ENCODE results near the gene MYPOP. TPM values are rescaled to one million over a fixed set of nuclear protein-coding genes. Genes with fewer than 3 reads are reported as not detected.

Gene MYPOP
- total RNA-seq, 2 experiments from 2014 or later = 5.2 to 15.6 TPM

GRCh38 chr19:45935267-45935666 lies 32.9 kb upstream of the MYPOP start:
- POLR2A ChIA-PET = no interaction called here
- Histone ChIP-seq H3K27ac (ENCODE audit: low read depth, low read length, poor library complexity, severe bottlenecking) (no peak overlapping the region), H3K4me3 (ENCODE audit: low read depth, low read length, poor library complexity, severe bottlenecking) (no peak overlapping the region), H3K9me2 (ENCODE audit: insufficient read depth, low read length) (no peaks in the 10 kb centered on the region), H3K79me2 (ENCODE audit: insufficient read depth, low read depth, low read length) (no peaks in the 10 kb centered on the region), H3K4me1 (ENCODE audit: insufficient read depth, low read length, poor library complexity, severe bottlenecking) (no peaks in the 10 kb centered on the region), H4K20me1 (ENCODE audit: insufficient read depth, low read length) (no peaks in the 10 kb centered on the region), H3K4me2 (ENCODE audit: low read length) (no peak overlapping the region), H2AFZ (ENCODE audit: low read length) (no peak overlapping the region), H3K9me3 (ENCODE audit: low read length) (no peaks in the 10 kb centered on the region), H3K36me3 (ENCODE audit: insufficient read depth, low read length) (no peaks in the 10 kb centered on the region)
- TF ChIP-seq EZH2phosphoT487 (IDR thresholded peaks at IDR 0.05; ENCODE audit: borderline replicate concordance, low read depth, low read length) (no peak), CTCF (conservative IDR thresholded peaks at IDR 0.05; ENCODE audit: low read length) (no peak)
- CTCF ChIA-PET (ENCODE audit: unreplicated experiment) = no interaction called here
- intact Hi-C loops (cut with micrococcal nuclease; ENCODE audit: unreplicated experiment) = no loop called here
- no TSS peak for BruUV-seq (replicated peaks)
- no peak for DNase-seq (ENCODE audit: low spot score)

- intact Hi-C loops (cut with micrococcal nuclease; ENCODE audit: unreplicated experiment) = no loop called here
- H3K4me2 ChIP-seq (ENCODE audit: low read length) = no peak overlapping the region
- no peaks in the 10 kb centered on the region for H3K36me3 ChIP-seq (ENCODE audit: insufficient read depth, low read length)
- H4K20me1 ChIP-seq (ENCODE audit: insufficient read depth, low read length) = no peaks in the 10 kb centered on the region
- POLR2A ChIA-PET = no interaction called here
- no peaks in the 10 kb centered on the region for H3K9me2 ChIP-seq (ENCODE audit: insufficient read depth, low read length)
- no peak for DNase-seq (ENCODE audit: low spot score)
- no peak overlapping the region for H3K27ac ChIP-seq (ENCODE audit: low read depth, low read length, poor library complexity, severe bottlenecking)
- TF ChIP-seq CTCF (conservative IDR thresholded peaks at IDR 0.05; ENCODE audit: low read length) (no peak), EZH2phosphoT487 (IDR thresholded peaks at IDR 0.05; ENCODE audit: borderline replicate concordance, low read depth, low read length) (no peak)
- no peak overlapping the region for H2AFZ ChIP-seq (ENCODE audit: low read length)
- no peaks in the 10 kb centered on the region for H3K9me3 ChIP-seq (ENCODE audit: low read length)
- no peak overlapping the region for H3K4me3 ChIP-seq (ENCODE audit: low read depth, low read length, poor library complexity, severe bottlenecking)
- no peaks in the 10 kb centered on the region for H3K4me1 ChIP-seq (ENCODE audit: insufficient read depth, low read length, poor library complexity, severe bottlenecking)
- no peaks in the 10 kb centered on the region for H3K79me2 ChIP-seq (ENCODE audit: insufficient read depth, low read depth, low read length)
- no TSS peak for BruUV-seq (replicated peaks)
- CTCF ChIA-PET (ENCODE audit: unreplicated experiment) = no interaction called here
Observed at GRCh38 chr19:45934551-45935230, 32.3 kb upstream of the MYPOP start.

- no peaks in the 10 kb centered on the region for H3K4me1 ChIP-seq (ENCODE audit: insufficient read depth, low read length, poor library complexity, severe bottlenecking)
- CTCF ChIA-PET (ENCODE audit: unreplicated experiment) = no interaction called here
- no peaks in the 10 kb centered on the region for H4K20me1 ChIP-seq (ENCODE audit: insufficient read depth, low read length)
- no peak overlapping the region for H3K27ac ChIP-seq (ENCODE audit: low read depth, low read length, poor library complexity, severe bottlenecking)
- no peaks in the 10 kb centered on the region for H3K36me3 ChIP-seq (ENCODE audit: insufficient read depth, low read length)
- POLR2A ChIA-PET = no interaction called here
- no peaks in the 10 kb centered on the region for H3K79me2 ChIP-seq (ENCODE audit: insufficient read depth, low read depth, low read length)
- H3K9me3 ChIP-seq (ENCODE audit: low read length) = no peaks in the 10 kb centered on the region
- intact Hi-C loops (cut with micrococcal nuclease; ENCODE audit: unreplicated experiment) = no loop called here
- DNase-seq (ENCODE audit: low spot score) = no peak
- no peaks in the 10 kb centered on the region for H3K9me2 ChIP-seq (ENCODE audit: insufficient read depth, low read length)
- H3K4me2 ChIP-seq (ENCODE audit: low read length) = no peak overlapping the region
- no peak overlapping the region for H2AFZ ChIP-seq (ENCODE audit: low read length)
- no TSS peak for BruUV-seq (replicated peaks)
- no peak for TF ChIP-seq EZH2phosphoT487 (IDR thresholded peaks at IDR 0.05; ENCODE audit: borderline replicate concordance, low read depth, low read length)
- no peak overlapping the region for H3K4me3 ChIP-seq (ENCODE audit: low read depth, low read length, poor library complexity, severe bottlenecking)
Observed at GRCh38 chr19:45933759-45934158, 31.3 kb upstream of the MYPOP start.
